Measurements from ENCODE around the gene WNT3A.

The WNT3A gene

DNA sequence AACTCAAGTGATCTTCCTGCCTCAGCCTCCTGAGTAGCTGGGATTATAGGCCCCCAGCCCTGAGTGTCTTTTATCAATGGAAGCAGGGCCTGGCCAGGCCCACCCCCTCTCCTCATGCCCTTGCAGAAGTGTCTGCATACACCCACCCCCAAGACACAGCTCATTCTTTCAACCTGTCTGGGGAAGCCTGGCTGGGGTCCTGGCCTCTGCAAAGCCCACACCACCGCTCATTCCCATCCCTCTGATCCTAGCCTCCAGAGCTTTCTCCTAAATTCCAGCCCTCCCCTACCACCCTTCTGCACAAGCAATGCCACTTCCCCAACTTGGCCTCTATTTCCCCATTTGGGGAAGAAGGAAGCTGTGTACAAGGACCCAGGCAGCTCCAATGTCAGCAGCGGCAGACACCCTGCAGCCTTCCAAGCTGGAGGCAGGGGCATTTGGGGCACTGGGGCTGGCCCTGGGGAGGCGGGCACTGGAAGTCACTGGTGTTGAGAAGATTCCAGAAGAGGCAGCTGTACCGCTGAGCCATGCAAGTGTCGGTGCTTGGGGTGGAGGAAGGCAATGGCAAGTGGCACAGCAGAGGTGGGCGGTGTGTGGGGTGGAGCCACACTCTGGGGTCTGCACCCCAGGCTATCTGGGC is 42.0 kb downstream of the WNT3A start:
- no peak for DNase-seq (ENCODE audit: low read depth, low spot score)

DNA sequence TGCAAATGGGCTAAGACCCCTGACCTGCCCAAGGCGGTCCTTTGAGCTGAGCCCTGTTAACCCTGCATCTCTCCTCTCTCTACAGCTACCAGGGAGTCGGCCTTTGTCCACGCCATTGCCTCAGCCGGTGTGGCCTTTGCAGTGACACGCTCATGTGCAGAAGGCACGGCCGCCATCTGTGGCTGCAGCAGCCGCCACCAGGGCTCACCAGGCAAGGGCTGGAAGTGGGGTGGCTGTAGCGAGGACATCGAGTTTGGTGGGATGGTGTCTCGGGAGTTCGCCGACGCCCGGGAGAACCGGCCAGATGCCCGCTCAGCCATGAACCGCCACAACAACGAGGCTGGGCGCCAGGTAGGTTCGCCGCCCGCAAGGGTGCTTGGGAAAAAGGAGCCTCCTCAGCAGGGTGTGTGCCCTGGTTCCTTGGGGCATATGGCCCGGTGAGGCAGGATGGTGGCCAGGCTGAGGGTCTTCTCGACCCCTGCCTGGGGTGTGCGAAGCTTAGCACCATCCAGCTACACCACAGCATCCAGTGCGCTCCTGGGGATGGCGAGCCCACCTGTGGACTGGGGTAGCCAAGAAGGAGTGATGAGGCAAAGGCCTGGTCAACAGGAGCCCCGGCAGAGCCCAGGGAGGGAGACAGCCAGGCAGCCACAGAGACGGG is 43.9 kb downstream of the WNT3A start:
- DNase-seq (ENCODE audit: low read depth, low spot score) = no peak

DNA sequence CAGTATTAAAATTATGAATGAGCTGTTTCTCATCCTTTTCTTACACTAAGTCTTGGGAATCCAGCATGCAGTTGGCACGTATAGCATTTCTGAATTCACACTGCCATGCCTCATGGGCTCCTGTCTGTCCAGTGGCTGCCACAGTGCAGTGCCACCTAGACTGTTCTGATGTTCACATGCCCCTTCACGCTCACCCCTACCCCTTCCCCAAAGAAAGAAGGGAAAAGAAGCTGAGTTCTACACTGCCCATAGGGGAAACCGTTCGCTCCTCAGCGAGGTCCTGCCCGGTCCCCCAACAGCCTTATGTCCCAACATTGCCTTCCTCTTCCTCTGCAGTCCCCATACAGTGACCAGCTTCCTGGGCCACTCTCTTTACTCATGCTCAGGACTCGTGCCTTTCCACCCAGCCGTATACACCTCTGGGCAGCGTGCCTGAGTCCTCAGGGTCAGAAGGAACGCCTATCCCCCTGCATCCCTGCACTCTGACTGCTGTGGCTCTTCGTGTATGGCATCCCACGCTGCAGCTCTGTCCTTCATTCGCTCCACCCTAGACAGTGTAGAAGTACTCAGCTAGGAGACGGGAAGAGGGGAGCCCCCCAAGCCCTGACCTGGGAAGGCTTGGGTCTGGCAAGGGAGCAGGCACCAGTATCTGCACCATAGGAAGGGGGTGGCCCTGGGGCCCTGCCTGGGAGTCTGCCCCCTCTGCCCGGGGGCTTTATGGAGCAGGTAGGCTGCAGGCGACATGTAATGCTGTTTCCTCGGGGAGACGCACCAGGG is 51.6 kb downstream of the WNT3A start:
- no peak for DNase-seq (ENCODE audit: low read depth, low spot score)

DNA sequence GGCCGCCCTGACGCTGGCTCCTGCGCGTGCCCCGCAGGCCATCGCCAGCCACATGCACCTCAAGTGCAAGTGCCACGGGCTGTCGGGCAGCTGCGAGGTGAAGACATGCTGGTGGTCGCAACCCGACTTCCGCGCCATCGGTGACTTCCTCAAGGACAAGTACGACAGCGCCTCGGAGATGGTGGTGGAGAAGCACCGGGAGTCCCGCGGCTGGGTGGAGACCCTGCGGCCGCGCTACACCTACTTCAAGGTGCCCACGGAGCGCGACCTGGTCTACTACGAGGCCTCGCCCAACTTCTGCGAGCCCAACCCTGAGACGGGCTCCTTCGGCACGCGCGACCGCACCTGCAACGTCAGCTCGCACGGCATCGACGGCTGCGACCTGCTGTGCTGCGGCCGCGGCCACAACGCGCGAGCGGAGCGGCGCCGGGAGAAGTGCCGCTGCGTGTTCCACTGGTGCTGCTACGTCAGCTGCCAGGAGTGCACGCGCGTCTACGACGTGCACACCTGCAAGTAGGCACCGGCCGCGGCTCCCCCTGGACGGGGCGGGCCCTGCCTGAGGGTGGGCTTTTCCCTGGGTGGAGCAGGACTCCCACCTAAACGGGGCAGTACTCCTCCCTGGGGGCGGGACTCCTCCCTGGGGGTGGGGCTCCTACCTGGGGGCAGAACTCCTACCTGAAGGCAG is 52.3 kb downstream of the WNT3A start:
- DNase-seq (ENCODE audit: low read depth, low spot score) = no peak

DNA sequence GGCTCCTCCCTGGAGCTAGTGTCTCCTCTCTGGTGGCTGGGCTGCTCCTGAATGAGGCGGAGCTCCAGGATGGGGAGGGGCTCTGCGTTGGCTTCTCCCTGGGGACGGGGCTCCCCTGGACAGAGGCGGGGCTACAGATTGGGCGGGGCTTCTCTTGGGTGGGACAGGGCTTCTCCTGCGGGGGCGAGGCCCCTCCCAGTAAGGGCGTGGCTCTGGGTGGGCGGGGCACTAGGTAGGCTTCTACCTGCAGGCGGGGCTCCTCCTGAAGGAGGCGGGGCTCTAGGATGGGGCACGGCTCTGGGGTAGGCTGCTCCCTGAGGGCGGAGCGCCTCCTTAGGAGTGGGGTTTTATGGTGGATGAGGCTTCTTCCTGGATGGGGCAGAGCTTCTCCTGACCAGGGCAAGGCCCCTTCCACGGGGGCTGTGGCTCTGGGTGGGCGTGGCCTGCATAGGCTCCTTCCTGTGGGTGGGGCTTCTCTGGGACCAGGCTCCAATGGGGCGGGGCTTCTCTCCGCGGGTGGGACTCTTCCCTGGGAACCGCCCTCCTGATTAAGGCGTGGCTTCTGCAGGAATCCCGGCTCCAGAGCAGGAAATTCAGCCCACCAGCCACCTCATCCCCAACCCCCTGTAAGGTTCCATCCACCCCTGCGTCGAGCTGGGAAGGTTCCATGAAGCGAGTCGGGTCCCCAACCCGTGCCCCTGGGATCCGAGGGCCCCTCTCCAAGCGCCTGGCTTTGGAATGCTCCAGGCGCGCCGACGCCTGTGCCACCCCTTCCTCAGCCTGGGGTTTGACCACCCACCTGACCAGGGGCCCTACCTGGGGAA is 53.0 kb downstream of the WNT3A start:
- no peak for DNase-seq (ENCODE audit: low read depth, low spot score)

DNA sequence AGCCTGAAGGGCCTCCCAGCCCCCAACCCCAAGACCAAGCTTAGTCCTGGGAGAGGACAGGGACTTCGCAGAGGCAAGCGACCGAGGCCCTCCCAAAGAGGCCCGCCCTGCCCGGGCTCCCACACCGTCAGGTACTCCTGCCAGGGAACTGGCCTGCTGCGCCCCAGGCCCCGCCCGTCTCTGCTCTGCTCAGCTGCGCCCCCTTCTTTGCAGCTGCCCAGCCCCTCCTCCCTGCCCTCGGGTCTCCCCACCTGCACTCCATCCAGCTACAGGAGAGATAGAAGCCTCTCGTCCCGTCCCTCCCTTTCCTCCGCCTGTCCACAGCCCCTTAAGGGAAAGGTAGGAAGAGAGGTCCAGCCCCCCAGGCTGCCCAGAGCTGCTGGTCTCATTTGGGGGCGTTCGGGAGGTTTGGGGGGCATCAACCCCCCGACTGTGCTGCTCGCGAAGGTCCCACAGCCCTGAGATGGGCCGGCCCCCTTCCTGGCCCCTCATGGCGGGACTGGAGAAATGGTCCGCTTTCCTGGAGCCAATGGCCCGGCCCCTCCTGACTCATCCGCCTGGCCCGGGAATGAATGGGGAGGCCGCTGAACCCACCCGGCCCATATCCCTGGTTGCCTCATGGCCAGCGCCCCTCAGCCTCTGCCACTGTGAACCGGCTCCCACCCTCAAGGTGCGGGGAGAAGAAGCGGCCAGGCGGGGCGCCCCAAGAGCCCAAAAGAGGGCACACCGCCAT is 53.8 kb downstream of the WNT3A start:
- peak; percentile 55 for DNase-seq (ENCODE audit: low read depth, low spot score)

DNA sequence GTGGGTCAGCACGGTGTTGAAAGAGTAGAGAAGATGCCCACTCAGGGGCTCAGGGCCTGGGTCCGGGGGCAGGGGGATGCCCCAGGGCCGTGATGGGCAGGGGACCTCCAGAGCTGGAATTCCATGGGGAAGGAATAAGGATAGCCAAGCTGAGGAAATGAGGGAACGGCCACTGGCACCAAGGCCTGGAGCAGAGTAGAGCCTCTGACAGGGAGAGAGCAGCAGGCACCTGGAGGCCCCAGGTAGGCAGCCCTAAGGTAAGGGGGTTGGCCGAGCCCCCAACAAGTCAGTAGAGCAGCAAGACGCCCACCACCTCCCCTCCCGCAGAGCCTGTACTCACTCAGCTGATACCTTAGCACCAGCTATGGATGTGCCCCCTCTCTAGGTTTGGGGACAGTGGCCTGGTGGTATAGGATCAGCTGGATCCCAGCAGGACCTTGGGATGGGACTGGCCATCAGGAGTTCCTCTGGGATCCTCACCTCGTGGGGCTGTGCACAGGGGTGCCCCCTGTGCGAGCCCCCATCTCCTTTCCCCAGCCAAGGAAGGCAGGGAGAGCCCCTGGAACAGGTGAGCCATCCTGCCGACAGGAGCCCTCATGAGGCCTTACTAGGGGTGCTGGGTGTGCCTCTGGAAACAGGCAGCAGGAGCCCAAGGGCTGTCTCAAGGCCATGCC is 54.8 kb downstream of the WNT3A start:
- DNase-seq (ENCODE audit: low read depth, low spot score) = no peak

DNA sequence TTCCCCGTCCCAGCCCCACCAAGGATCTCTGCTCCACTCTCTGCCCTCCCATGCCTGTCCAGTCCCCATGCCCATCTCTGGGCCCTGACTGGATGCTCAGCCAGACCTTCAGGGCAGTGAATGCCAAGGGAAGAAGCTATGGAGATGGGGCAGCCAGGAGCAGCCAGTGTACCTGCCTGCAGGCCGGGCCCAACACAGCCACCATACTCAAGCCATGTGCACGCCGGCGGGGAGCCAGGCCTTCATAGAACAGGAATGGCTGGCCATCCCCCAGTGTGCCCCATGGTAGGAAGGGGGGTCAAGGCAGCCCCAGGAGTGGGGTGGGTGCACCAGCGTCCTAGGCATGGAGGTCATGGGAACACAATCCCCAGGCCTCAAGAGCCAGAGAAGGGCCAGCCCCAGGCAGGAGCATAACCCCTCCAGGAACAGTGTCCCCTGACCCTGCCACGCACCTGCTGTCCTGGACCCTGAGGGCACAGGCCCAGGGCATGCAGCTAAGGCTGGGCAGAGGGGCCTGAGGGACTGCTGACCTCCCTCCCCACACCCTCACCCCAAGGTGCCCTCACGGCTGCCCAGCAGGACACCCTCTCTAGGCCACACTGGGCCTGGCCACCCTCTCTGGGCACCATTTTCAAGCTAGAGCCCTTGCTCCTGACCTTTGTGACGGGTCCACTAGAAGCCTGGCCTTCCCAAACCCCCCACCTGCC is 55.4 kb downstream of the WNT3A start:
- DNase-seq (ENCODE audit: low read depth, low spot score) = no peak

DNA sequence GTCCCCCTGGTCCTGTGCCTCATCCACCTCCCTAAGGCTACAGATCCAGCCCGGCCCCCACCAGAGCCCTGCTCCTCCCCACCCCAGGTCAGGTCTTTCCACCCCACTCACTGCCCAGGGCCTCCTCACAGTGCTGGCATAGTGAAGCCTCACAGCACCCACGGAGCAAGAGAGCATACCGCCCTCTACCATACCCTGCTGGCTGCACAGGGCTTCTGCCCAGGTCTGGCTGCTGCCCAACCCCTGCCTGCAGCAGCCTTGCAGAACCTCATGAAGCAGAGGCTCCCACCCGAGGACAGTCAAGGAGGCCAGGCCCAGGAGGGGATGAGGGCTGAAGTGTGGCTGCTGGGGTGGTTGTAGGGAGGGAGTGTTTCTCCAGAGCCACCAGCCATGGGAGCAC is 56.0 kb downstream of the WNT3A start:
- no peak for DNase-seq (ENCODE audit: low read depth, low spot score)

DNA sequence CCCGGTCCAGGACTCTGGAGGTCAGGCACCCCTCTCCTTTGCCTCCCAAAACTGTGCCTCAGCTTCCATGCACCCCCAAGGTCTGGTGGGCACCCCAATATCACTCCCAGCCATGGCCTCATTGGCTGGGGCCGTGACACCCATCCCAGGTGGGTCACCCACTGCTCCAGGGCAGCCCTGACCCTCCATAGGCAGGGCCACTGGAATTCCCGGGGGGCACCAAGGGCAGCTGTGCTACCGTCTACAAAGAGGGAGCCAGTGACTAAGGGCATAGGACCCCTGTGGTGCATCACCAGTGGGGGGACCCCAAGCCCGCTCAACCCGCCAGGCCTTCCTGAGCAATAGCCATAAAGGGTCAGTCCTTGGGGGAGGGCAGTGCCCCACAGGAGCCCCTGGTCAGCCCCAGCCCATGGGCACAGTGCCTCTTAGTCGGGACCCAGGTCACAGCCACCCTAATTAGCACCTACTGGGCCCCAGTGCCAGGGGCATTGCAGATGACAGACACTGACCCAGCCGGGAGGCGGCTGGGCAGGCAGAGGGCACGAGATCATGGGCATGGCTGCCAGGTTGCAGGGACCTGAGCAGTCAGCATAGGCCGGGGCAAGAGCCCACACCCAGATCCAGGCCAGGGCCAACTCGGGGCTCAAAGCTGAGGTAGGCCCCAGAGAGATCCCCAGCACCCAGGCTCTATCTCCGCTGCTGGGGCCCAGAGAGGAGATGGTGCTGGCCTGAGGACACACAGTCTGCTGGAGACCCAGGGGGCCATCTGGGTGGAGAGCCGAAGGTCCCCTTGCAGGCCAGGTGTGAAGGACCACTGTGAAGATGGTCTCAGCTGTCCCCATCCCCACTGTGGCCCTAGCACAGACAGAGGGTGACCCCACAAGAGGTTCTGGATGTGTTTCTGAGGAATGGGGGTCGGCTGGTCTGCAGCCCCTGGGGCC is 56.7 kb downstream of the WNT3A start:
- no peak for DNase-seq (ENCODE audit: low read depth, low spot score)

DNA sequence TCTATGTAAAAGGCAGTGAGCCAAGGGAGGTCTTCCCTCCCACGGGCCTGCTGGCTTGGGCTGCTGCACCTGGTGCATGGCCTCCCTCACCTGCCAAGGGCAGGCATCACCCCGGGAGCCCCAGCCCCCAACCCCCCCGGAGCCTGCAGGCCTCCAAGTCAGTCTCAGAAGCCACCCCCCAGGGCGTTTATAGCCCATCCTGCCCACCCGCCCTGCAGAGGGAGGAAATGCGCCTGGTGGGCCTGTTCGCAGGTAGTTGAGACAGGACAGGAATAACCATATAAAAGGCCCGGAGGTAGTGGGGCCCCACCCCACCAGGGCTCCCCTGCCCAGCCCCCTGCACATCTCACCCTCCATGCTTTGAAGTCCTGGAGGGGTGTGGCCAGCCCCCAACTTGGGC is 57.5 kb downstream of the WNT3A start:
- DNase-seq (ENCODE audit: low read depth, low spot score) = no peak

DNA sequence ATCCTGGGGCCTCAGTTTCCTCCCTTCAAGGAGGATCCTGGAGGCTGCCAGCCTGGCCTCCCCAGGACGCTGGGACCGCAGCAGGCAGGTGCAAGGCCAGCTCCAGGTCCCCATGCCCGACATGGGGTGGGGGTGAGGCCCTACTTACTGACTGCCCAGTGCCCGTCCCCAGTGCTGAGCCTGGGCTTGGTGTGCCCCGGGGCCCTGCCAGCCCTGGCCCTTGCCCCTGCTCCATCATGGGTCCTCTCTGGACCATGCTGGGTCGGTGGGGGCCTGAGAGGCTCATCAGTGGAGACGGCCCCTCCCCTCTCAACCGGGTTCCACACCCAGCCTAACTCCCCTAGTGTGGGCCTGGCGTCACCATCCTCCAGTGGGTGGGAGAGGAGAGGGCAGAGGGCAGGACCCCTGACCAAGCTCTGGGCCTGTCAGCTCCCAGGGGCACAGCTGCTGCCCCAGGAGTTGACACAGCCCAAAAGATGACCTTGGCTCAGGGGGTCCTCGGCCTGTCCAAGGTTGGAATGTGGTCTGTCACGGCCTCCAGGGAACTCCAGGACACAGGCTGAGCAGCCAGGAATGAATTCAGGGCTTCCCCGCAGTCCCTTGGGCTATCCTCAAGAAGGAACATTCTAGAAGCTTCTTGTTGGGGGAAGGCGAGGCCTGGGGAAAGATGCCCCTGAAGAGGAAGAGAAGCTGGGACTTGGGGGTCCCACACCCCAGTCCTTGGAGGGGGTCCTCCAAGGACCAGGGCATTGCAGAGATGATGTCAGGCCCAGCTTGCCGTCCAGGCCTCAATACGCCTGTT is 58.1 kb downstream of the WNT3A start:
- no peak for DNase-seq (ENCODE audit: low read depth, low spot score)

DNA sequence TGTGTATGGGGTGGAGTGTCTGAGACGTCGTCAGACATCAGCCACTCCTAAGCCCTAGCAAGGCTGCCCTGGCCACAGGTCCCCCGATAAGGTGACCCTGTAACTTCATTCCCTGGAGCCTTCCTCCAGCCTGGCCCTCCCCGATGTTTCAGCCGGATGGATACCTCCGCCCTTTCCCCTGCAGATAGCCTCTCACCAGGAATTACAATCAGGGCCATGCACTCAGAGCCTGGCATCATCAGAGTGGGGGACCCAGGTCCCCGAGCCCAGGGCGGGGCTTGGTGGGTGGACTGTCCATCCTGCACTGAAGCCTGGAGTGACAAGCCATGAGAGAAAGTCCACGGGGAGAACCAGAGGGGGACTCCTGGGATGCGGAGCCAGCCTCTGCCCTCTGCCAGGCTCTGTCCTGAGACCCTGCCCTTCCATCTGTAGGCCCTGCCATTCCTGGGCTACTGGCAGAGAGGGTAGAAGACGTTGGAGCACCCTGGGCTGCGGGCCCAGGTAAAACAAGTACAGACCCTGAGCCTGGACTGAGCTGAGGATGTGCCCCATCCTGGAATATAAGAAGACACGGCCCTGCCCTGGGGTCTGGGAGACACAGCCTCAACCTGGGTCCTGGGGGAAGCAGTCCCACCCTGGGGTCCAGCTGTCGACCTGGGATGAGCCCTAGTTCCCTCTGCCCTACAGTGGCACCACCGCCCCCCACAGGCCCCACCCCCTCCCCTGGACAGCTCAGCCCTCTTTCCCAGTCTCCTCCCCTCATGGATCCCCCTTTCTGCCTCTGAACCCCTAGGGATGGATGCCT is 58.9 kb downstream of the WNT3A start:
- no peak for DNase-seq (ENCODE audit: low read depth, low spot score)

DNA sequence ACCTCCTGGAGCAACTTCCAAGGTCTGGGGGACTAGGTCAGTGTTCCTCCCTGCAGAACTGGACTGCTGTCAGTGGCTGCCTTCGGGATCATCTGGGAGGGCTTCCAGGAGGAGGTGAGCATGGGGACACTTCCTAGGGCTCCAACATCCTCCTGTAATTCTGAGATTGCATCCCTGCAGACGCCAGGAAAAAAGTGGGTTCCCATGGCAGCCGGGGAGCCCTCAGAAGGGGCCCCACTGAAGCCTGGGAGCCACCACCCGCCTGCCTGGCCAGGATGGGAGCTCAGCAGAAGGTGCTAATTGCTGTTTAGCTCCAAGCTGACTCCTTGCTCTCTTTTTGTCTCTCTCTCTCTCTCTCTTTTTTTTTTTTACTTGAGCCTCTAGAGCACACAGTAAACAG is 59.6 kb downstream of the WNT3A start:
- DNase-seq (ENCODE audit: low read depth, low spot score) = no peak

DNA sequence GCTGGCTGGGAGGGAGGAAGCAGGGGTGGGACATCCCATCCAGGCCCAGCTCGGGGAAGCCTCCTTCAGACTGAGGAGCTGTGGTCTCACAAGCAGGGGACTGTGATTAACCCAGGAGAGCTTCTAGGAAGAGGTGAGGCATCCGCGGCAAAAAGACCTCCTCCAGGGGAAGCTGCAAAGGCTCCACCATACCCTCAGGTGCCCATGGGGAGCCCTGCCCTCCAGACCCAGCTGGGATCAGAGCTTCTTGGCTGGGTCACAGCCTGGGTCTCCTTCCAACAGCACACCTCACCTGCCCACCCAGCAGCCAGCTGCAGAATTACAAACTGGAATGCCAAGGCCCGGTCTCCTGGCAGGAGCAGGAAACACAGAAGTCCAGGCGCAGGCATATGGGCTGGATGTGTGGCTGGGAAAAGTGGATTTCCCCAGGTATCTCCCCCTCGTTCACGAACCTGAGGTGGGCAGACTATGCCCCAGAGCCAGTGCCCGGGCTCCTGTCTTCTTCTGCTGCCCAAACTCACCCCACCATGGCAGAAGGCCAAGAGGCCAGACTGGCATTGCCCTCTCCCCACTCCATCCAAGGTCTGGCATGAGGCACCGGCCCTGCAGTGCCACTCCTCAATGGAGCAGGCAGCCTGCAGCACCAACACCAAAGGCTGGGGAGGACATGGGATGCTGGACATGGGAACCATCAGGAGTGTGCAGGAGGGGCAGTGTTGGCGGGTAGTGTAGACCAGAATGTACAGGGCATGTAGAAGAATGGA is 60.3 kb downstream of the WNT3A start:
- DNase-seq (ENCODE audit: low read depth, low spot score) = no peak

DNA sequence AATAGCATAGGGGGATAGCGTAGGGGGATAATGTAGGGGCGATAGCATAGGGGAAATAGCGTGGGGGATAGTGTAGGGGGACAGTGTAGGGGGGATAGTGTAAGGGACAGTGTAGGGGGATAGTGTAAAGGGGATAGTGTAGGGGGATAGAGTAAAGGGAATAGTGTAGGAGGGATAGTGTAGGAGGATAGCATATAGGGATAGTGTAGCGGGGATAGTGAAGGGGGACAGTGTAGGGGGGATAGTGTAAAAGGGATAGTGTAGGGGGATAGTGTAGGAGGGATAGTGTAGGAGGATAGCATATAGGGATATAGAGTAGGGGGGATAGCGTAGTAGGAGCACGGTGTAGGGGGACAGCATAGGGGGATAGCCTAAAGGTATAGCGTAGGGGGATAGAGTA is 61.6 kb downstream of the WNT3A start:
- DNase-seq (ENCODE audit: low read depth, low spot score) = no peak
